Stomach (tissue), 4 donors: Measurements from ENCODE around the gene SLC26A1.

Experiments used
- EP300 ChIP-seq: sonication (generic); formaldehyde crosslinking; IDR thresholded peaks from one replicate; pipeline ENCODE4 v1.6.1; 2017; ENCODE audit warnings: antibody characterized with exemption
- TF ChIP-seq, protein P1 (sequence below), 7 experiments: fragments of 450-650 bp in 4 of 7; fragments of 200-600 bp in 3 of 7; sonication (generic) in 3 of 7; IDR thresholded peaks; one replicate each; pipeline ENCODE4 v1.5.1; 2016 to 2019; ENCODE audit warnings: antibody characterized with exemption in 7 of 7, control low read depth in 2 of 7, mild to moderate bottlenecking in 1 of 7

GRCh38 chr4:960140-960635, 33.0 kb downstream of the SLC26A1 start:
- TF ChIP-seq EP300: no peak
- TF ChIP-seq, protein P1, sequence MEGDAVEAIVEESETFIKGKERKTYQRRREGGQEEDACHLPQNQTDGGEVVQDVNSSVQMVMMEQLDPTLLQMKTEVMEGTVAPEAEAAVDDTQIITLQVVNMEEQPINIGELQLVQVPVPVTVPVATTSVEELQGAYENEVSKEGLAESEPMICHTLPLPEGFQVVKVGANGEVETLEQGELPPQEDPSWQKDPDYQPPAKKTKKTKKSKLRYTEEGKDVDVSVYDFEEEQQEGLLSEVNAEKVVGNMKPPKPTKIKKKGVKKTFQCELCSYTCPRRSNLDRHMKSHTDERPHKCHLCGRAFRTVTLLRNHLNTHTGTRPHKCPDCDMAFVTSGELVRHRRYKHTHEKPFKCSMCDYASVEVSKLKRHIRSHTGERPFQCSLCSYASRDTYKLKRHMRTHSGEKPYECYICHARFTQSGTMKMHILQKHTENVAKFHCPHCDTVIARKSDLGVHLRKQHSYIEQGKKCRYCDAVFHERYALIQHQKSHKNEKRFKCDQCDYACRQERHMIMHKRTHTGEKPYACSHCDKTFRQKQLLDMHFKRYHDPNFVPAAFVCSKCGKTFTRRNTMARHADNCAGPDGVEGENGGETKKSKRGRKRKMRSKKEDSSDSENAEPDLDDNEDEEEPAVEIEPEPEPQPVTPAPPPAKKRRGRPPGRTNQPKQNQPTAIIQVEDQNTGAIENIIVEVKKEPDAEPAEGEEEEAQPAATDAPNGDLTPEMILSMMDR (IDR thresholded peaks at IDR 0.05): no peak
